GM18868 (cell line): ENCODE data around the gene OR5J2.
"Not testable (repeated sequence)": the region's sequence is repeated elsewhere in the genome, so short reads cannot be mapped to it uniquely, and the experiment has no call there.

Source experiments
- ATAC-seq: cut with Tn5 transposase; IDR thresholded peaks from one replicate; pipeline ENCODE4 v1.9.1; 2021; ENCODE audit warnings: mild to moderate bottlenecking, moderate library complexity; ENCODE audit not compliant: unreplicated experiment

The OR5J2 gene

GRCh38 chr11:56176318-56176717 is at the start of gene OR5J2:
Gene OR5J2 (plus strand): TSS chr11:56176618. CDS start chr11:56176618, 0 bp downstream.
- no peak for ATAC-seq

DNA sequence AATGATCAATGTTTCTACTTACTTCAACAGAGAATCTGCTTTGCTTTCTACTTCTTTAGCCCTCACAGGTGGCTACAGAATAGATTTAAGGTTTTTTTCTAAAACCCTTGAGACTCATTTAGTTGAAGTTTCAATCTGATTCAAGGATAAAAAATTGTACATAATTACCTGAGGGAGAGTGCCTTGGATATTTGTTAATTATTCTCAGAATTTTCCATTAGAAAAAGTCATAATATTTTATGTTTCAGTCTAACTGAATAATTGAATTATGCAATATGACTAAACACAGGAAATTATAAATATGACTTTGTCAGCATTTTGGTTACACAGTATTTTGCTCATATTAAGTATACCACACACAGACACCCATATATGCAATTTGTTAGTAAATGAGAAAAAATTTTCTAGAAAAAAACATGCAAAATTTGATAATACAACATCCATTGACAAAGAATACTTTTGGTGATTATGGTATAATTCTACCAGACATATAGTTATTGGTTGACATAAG is 36.2 kb upstream of the OR5J2 start, which contains the start of gene OR8J3:
Gene OR8J3 (minus strand): TSS at position 51 of the 511 bp plus-strand sequence. CDS start 2,483 bp downstream, outside the sequence.
- no peak for ATAC-seq

GRCh38 chr11:56143681-56144080 is 32.7 kb upstream of the OR5J2 start:
- ATAC-seq, result not testable (repeated sequence)

DNA sequence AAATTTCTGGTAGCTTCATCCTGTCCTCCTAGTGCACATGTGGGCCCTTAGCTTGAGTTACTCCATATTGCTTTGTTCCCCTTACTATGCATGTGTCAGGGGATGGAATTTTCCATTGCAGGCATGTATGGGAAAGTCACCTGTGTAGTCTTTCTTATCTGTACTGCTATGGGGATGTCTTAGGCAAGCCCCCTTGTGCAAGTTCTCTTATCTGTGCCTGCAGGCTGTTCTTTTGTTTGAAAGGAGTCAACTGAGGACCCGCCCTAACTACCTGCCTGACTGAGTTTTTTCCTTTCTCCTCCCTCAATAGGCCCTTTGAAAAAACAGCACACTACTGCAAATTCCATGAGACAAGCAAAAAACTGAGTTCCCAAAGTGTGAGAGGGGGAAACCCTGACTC is 25.0 kb upstream of the OR5J2 start:
- ATAC-seq, result no peak

- no peak for ATAC-seq
These were observed 24.1 kb upstream of the OR5J2 start for GRCh38 chr11:56152333-56152732.

- ATAC-seq, result no peak
These were observed 16.2 kb upstream of the OR5J2 start, which contains the start of gene OR8K5 for GRCh38 chr11:56160217-56160616. Gene OR8K5 (minus strand): TSS chr11:56160317. CDS start chr11:56160317, 0 bp downstream.

- no peak for ATAC-seq
These were observed 12.6 kb upstream of the OR5J2 start for GRCh38 chr11:56163804-56164203.

- no peak for ATAC-seq
These were observed 4.1 kb upstream of the OR5J2 start for GRCh38 chr11:56172256-56172830.

- no peak for ATAC-seq
These were observed 7.0 kb downstream of the OR5J2 start for GRCh38 chr11:56183459-56183858.

GRCh38 chr11:56188602-56189001 is 12.2 kb downstream of the OR5J2 start:
- no peak for ATAC-seq

DNA sequence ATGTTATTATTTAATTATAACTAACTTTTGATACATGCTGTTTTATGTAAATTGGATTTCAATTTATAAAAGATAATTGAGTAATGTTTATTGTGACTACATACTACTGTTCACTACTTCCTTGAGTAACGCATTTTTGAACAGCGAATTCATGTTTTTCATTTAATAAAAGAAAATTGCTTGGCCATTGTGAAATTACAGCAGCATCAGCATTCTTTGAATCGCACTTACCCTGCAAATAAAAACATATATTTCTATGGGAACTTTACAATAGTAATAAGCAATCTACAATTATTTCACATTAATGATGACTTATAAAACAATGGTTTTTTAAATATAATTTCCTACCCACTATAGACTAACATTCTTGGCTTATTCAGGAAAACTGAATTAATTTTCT is 20.3 kb downstream of the OR5J2 start:
- no peak for ATAC-seq

DNA sequence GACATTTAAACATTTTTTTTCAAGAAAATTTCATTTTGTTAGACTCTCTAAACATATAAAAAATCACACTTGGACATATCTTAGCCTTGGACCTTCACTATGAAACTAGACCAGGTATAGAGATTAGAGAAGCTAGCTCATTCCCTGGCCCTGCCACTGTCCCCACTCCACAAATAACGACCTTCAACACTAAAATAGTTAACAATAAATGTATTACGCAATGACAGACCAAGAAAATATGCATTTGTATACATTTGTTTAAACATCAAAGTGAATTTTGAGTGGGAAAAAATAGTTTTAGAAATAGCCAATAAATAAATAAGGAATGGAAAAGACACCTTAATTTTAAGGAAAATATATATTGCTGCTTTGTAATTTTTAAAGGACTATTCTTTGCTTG is 20.9 kb downstream of the OR5J2 start:
- no peak for ATAC-seq

DNA sequence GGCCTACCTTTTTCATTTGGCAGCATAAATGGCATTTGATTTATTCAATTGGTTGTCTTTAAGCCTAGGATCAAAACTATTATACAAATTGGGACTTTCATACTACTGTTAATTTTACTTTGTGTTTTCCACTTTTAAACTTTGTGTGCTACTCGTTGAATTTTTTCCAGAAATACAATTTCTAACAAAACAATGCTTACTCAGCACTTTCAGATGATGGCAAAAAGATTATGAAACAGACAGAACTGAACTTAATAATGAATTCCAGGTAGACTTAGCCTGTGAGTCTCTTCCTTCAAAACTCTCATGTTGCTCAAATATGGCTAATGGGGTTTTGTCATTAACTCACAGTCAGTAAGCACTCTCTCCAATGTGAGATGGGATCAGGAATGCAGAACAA is 31.4 kb downstream of the OR5J2 start:
- no peak for ATAC-seq

- ATAC-seq, result no peak
These were observed 38.1 kb downstream of the OR5J2 start for GRCh38 chr11:56214537-56214936.

- ATAC-seq, result not testable (repeated sequence)
These were observed 43.3 kb downstream of the OR5J2 start for GRCh38 chr11:56219735-56220134.
